HuH-7 (cell line): ENCODE results near the gene LGALS9.
"Not testable (repeated sequence)": the region's sequence is repeated elsewhere in the genome, so short reads cannot be mapped to it uniquely, and the experiment has no call there.

ENCODE experiments used
- DNase-seq: peaks from one replicate; pipeline ENCODE4 v3.0.0; 2011; ENCODE audit warnings: low spot score

The LGALS9 gene

GRCh38 chr17:27654654-27655524 is 23.9 kb downstream of the LGALS9 start:
- peak; percentile 91 for DNase-seq

- DNase-seq, result not testable (repeated sequence)
Measured at GRCh38 chr17:27655525-27656111, 24.6 kb downstream of the LGALS9 start.

GRCh38 chr17:27656620-27657019 is 25.6 kb downstream of the LGALS9 start:
- DNase-seq, result not testable (repeated sequence)

- no peak for DNase-seq
Measured at GRCh38 chr17:27657620-27658019, 26.6 kb downstream of the LGALS9 start.

- DNase-seq, result no peak
Measured at GRCh38 chr17:27659683-27660082, 28.7 kb downstream of the LGALS9 start.

GRCh38 chr17:27660436-27660835 is 29.4 kb downstream of the LGALS9 start:
- DNase-seq, result no peak

- DNase-seq, result no peak
Measured at GRCh38 chr17:27663936-27664605, 33.1 kb downstream of the LGALS9 start.

GRCh38 chr17:27664606-27664965 is 33.6 kb downstream of the LGALS9 start:
- DNase-seq, result no peak

GRCh38 chr17:27665549-27665948 is 34.6 kb downstream of the LGALS9 start:
- DNase-seq, result no peak

- not testable (repeated sequence) for DNase-seq
Measured at GRCh38 chr17:27666270-27666669, 35.3 kb downstream of the LGALS9 start.

- no peak for DNase-seq
Measured at GRCh38 chr17:27666831-27667560, 36.0 kb downstream of the LGALS9 start.

- no peak for DNase-seq
Measured at GRCh38 chr17:27667656-27668487, 36.9 kb downstream of the LGALS9 start.

- DNase-seq, result no peak
Measured at GRCh38 chr17:27668488-27668823, 37.5 kb downstream of the LGALS9 start.

- DNase-seq, result no peak
Measured at GRCh38 chr17:27669136-27669535, 38.1 kb downstream of the LGALS9 start.

- no peak for DNase-seq
Measured at GRCh38 chr17:27669850-27670249, 38.9 kb downstream of the LGALS9 start.

GRCh38 chr17:27670791-27671590 is 40.0 kb downstream of the LGALS9 start:
- DNase-seq, result no peak

GRCh38 chr17:27671591-27671910 is 40.6 kb downstream of the LGALS9 start:
- no peak for DNase-seq

- not testable (repeated sequence) for DNase-seq
Measured at GRCh38 chr17:27671977-27672480, 41.0 kb downstream of the LGALS9 start.

- DNase-seq, result no peak
Measured at GRCh38 chr17:27674335-27674734, 43.3 kb downstream of the LGALS9 start.

GRCh38 chr17:27677191-27677590 is 46.2 kb downstream of the LGALS9 start:
- no peak for DNase-seq

GRCh38 chr17:27686322-27686721 is 55.3 kb downstream of the LGALS9 start:
- not testable (repeated sequence) for DNase-seq
